Measurements from ENCODE around the gene IFI30. TPM values are rescaled to one million over a fixed set of nuclear protein-coding genes. Genes with fewer than 3 reads are reported as not detected.
A peak's percentile ranks its signal among the peaks of the same experiment; 100 is the strongest.

IFI30 gene
- total RNA-seq, 1 donor from 2014 or later: 43.7 TPM

DNA sequence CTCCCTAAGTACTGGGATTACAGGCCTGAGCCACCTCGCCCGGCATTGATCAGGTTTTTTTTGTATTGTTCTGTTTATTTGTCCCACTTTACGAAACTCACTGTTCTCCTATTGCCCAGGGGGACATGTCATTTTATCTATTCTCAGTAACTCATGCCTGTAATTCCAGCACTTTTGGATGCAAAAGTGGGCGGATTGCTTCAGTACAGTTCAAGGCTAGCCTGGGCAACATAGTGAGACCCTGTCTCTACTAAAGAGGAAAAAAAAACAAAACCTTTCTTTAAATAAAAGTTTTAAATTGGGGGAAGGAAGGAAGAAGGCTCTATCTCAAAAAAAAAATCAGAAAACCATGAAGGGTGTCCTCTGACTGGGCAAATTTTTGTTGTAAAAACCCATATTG is 16.7 kb downstream of the IFI30 start:
- Histone ChIP-seq H3K27me3 (no peaks in the 10 kb centered on the region), H3K4me1 (peaks cover 25% of the 10 kb centered on the region), H3K27ac (no peak overlapping the region), H3K36me3 (no peaks in the 10 kb centered on the region), H3K9me3 (no peaks in the 10 kb centered on the region), H3K4me3 (no peak overlapping the region)
- DNase-seq (ENCODE audit: extremely low spot score in 2 of 2): no peak
- intact Hi-C loops (cut with DNase I): no loop called here
- TF ChIP-seq POLR2A (IDR thresholded peaks at IDR 0.05) (no peak), POLR2AphosphoS5 (IDR thresholded peaks at IDR 0.05; ENCODE audit: insufficient read depth in 1 of 2, low read depth in 1 of 2) (no peak)
- TF ChIP-seq, protein P1, sequence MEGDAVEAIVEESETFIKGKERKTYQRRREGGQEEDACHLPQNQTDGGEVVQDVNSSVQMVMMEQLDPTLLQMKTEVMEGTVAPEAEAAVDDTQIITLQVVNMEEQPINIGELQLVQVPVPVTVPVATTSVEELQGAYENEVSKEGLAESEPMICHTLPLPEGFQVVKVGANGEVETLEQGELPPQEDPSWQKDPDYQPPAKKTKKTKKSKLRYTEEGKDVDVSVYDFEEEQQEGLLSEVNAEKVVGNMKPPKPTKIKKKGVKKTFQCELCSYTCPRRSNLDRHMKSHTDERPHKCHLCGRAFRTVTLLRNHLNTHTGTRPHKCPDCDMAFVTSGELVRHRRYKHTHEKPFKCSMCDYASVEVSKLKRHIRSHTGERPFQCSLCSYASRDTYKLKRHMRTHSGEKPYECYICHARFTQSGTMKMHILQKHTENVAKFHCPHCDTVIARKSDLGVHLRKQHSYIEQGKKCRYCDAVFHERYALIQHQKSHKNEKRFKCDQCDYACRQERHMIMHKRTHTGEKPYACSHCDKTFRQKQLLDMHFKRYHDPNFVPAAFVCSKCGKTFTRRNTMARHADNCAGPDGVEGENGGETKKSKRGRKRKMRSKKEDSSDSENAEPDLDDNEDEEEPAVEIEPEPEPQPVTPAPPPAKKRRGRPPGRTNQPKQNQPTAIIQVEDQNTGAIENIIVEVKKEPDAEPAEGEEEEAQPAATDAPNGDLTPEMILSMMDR (IDR thresholded peaks at IDR 0.05): no peak

DNA sequence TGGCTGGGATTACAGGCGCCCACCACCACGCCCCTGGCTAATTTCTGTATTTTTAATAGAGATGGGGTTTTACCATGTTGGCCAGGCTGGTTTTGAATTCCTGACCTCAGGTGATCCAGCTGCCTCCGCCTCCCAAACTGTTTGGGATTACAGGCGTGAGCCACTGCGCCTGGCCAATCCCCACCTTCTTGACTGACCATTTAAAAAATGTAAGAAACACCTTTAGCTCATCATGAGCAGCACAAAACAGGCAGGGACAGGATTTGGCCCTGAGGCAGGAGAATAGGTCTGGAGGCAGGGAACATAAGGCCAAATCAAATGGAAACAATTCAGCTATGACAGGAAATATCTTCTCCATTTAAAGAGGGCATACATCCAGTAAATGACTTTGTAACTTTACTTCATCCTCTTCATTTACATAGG is 18.0 kb downstream of the IFI30 start:
- Histone ChIP-seq H3K27me3 (no peaks in the 10 kb centered on the region), H3K4me3 (peak overlapping the region; percentile 59 to 96), H3K36me3 (peaks cover 0 to 6% of the 10 kb centered on the region in 2 donors), H3K27ac (peak overlapping the region; percentile 98), H3K4me1 (peaks cover 25% of the 10 kb centered on the region), H3K9me3 (no peaks in the 10 kb centered on the region)
- DNase-seq (ENCODE audit: extremely low spot score in 2 of 2): no peak
- intact Hi-C loops (cut with DNase I): no loop called here
- TF ChIP-seq POLR2AphosphoS5 (IDR thresholded peaks at IDR 0.05; ENCODE audit: insufficient read depth in 1 of 2, low read depth in 1 of 2): no peak
- TF ChIP-seq, protein P1 (IDR thresholded peaks at IDR 0.05): peak in 1 of 3 experiments; percentile 31

DNA sequence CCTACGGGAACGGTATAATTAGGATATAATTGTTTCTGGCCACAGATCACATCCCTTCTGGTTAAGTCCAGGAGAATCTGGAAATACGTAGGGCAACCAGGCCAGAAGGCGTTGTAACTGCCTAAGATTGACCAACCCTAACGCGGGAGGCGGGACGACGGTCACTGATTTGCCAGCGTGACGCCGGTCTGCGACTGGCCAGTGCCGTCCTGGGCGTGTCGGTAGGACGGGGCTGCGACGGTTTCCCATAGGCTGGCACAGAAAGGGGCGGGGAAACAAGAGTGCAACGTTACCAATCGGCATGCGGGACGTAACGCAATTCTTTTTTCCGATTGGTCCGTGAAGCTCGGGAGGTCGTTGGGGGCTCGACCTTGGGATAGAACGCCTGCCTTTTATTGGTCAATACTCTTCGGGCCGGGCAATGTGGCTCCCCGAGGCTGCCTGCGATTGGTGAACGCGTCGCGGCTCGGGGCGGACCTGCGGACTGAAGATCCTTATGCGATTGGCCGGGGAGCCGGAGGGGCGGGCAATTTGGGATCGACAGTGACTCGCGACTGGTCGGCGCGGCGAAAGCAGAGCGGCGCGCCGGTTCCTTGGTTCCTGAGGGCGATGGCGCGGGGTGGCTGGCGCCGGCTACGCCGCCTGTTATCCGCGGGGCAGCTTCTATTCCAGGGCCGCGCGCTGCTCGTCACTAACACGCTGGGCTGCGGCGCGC is 19.2 kb downstream of the IFI30 start, which contains the start of gene MPV17L2:
Gene MPV17L2 (plus strand): TSS at position 546 of the 715 bp plus-strand sequence. CDS start 64 bp downstream, at position 610.
- H3K9me3 ChIP-seq: no peaks in the 10 kb centered on the region
- H3K4me1 ChIP-seq: peaks cover 25% of the 10 kb centered on the region
- DNase-seq (ENCODE audit: extremely low spot score in 2 of 2): peak; percentile 99 to 100
- H3K36me3 ChIP-seq: peaks cover 0 to 14% of the 10 kb centered on the region in 2 donors
- H3K27ac ChIP-seq: peak within 1 kb of the TSS; percentile 98
- no peaks in the 10 kb centered on the region for H3K27me3 ChIP-seq
- TF ChIP-seq, protein P1 (IDR thresholded peaks at IDR 0.05): no peak
- TF ChIP-seq POLR2A (IDR thresholded peaks at IDR 0.05): peak in 1 of 2 donors; percentile 89
- TF ChIP-seq POLR2AphosphoS5 (IDR thresholded peaks at IDR 0.05; ENCODE audit: insufficient read depth in 1 of 2, low read depth in 1 of 2): peak; percentile 87 to 96
- intact Hi-C loops (cut with DNase I): no loop called here
- H3K4me3 ChIP-seq: peak within 1 kb of the TSS; percentile 90 to 96

DNA sequence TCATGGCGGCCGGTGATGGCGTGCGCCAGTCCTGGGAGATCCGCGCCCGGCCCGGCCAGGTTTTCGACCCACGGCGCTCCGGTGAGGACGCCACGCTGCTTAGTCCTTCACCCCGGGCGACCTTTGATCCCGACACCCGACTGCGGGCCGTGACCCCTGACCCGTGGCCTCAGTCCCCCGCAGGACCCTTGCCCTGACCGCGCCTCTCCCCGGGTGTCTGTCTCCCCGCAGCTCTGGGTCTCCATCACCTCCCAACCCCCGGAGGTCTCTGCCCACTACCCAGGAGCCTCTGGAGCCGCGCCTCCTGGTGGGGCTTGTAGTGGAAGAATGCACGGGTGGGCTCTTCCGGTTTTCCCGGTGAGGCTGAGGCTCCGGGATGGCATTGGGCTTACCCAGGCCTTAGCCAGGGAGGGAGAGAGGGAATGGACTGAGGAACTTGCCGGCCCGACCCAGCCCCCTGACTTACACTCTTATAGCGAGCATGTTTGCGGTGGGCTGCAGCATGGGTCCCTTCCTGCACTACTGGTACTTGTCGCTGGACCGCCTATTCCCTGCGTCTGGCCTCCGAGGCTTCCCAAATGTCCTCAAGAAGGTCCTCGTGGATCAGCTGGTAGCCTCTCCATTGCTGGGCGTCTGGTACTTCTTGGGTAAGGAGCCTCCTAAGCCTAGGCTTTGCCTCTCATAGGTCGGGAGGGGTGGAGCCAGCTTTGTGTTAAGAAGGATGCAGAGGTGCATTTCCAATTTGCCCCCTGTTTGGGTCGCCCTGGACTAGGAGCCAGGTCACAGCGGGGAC is 20.0 kb downstream of the IFI30 start:
- Histone ChIP-seq H3K4me1 (peaks cover 25% of the 10 kb centered on the region), H3K4me3 (peak overlapping the region; percentile 90 to 96), H3K27ac (peak overlapping the region; percentile 84), H3K27me3 (no peaks in the 10 kb centered on the region), H3K36me3 (peaks cover 0 to 22% of the 10 kb centered on the region in 2 donors), H3K9me3 (no peaks in the 10 kb centered on the region)
- DNase-seq (ENCODE audit: extremely low spot score in 2 of 2): peak in 1 of 2 donors; percentile 95
- intact Hi-C loops (cut with DNase I): no loop called here
- TF ChIP-seq, protein P1 (IDR thresholded peaks at IDR 0.05): no peak
- no peak for TF ChIP-seq POLR2AphosphoS5 (IDR thresholded peaks at IDR 0.05; ENCODE audit: insufficient read depth in 1 of 2, low read depth in 1 of 2)
- no peak for TF ChIP-seq POLR2A (IDR thresholded peaks at IDR 0.05)
